Caco-2 (cell line): Measurements from ENCODE around the gene ARHGEF7. TPM values are rescaled to one million over a fixed set of nuclear protein-coding genes. Genes with fewer than 3 reads are reported as not detected.

Experiments
- BruUV-seq: library from RNA; stranded (reverse); fragments of 400-500 nt; replicated peaks from 2 replicates; lab custom pipeline; 2021; lab: Mats Ljungman, UMichigan
- CTCF ChIA-PET: fragments of 300-600 bp; sonication (Branson Sonifier 250); formaldehyde crosslinking; loops from one replicate; lab custom pipeline; 2022; ENCODE audit warnings: antibody characterized with exemption; lab: Charles Lee
- POLR2A ChIA-PET: fragments of 300-600 bp; sonication (Branson Sonifier 250); formaldehyde crosslinking; loops from one replicate; lab custom pipeline; 2022; ENCODE audit warnings: antibody characterized with exemption; lab: Charles Lee
- DNase-seq, 2 experiments: peaks; one replicate each; pipeline versions ENCODE4 v3.0.0 to v3.0.0-alpha.2; 2020 to 2022
- H3K27me3 ChIP-seq: replicated peaks from 2 replicates; pipeline ENCODE4 v1.6.0; 2011; ENCODE audit warnings: low read length; ENCODE audit not compliant: control insufficient read depth, insufficient read depth
- H3K36me3 ChIP-seq: 2 replicates; pipeline ENCODE4 v1.5.1; 2011; ENCODE audit warnings: low read length; ENCODE audit not compliant: control insufficient read depth, insufficient read depth
- H3K4me1 ChIP-seq: fragments of 250-450 bp; sonication (Bioruptor Pico); 2 replicates; pipeline ENCODE4 v1.5.1; 2020; ENCODE audit warnings: mild to moderate bottlenecking
- H3K4me3 ChIP-seq: 2 replicates; pipeline ENCODE4 v1.5.1; 2011; ENCODE audit warnings: low read depth, mild to moderate bottlenecking, control low read depth, low read length
- H3K9me3 ChIP-seq: fragments of 250-450 bp; sonication (Bioruptor Pico); 2 replicates; pipeline ENCODE4 v1.5.1; 2020; ENCODE audit warnings: mild to moderate bottlenecking, moderate library complexity
- H3K27ac Mint-ChIP-seq: one replicate; pipeline ENCODE4 v1.8.0; 2022; ENCODE audit warnings: mixed read lengths; ENCODE audit not compliant: unreplicated experiment
- H3K27me3 Mint-ChIP-seq: one replicate; pipeline ENCODE4 v1.8.0; 2022; ENCODE audit warnings: mixed read lengths; ENCODE audit not compliant: insufficient read depth, unreplicated experiment
- H3K36me3 Mint-ChIP-seq: one replicate; pipeline ENCODE4 v1.8.0; 2022; ENCODE audit warnings: mild to moderate bottlenecking, mixed read lengths; ENCODE audit not compliant: insufficient read depth, unreplicated experiment
- H3K4me1 Mint-ChIP-seq: one replicate; pipeline ENCODE4 v1.8.0; 2022; ENCODE audit warnings: low read depth, mixed read lengths; ENCODE audit not compliant: unreplicated experiment
- H3K4me3 Mint-ChIP-seq: one replicate; pipeline ENCODE4 v1.8.0; 2022; ENCODE audit warnings: mild to moderate bottlenecking, moderate library complexity, mixed read lengths; ENCODE audit not compliant: unreplicated experiment
- H3K9me3 Mint-ChIP-seq: one replicate; pipeline ENCODE4 v1.8.0; 2022; ENCODE audit warnings: mixed read lengths; ENCODE audit not compliant: unreplicated experiment
- intact Hi-C: fragments of 100-400 bp; cut with micrococcal nuclease; formaldehyde crosslinking; loops from one replicate; pipeline ENCODE4 v1.10.0; 2022; ENCODE audit not compliant: unreplicated experiment
- total RNA-seq: library from RNA; stranded (reverse); gene quantifications from 2 replicates; pipeline ENCODE4 v1.2.3, GENCODE V29; 2022
- TF ChIP-seq, protein P1 (sequence below), 2 experiments: fragments of 200-600 bp in 1 of 2; IDR thresholded peaks; 1 replicate in 1 of 2; 2 replicates in 1 of 2; pipeline versions ENCODE4 v1.5.1 to v1.8.0; 2011 to 2022; ENCODE audit warnings: antibody characterized with exemption in 1 of 2, control low read depth in 1 of 2, inconsistent platforms in 1 of 2, low read depth in 1 of 2, low read length in 1 of 2, mild to moderate bottlenecking in 1 of 2, moderate library complexity in 1 of 2; ENCODE audit not compliant: insufficient read depth in 1 of 2, severe bottlenecking in 1 of 2, unreplicated experiment in 1 of 2

Gene ARHGEF7
- total RNA-seq, 1 experiment from 2014 or later = 60.5 TPM

DNA sequence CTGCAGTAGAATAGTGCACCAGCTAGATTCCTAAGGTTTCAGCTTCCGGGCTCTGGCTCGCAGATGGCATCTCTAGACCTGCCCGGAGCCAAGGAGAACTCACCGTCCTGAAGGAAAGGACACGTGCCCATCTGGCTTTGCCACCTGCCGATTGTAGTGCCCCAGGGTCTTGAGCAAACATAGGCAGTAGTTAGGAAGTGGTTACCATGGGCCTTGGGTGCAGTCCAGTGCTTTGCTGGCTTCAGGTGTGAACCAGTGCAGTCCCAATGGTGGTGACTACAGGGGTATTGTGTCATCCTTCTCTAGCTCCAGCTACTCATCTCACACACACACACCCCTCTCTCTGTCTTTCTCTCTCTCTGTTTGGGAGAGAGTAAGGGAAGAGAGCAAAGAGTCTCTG is 143.9 kb downstream of the ARHGEF7 start:
- BruUV-seq = no TSS peak
- TF ChIP-seq, protein P1, sequence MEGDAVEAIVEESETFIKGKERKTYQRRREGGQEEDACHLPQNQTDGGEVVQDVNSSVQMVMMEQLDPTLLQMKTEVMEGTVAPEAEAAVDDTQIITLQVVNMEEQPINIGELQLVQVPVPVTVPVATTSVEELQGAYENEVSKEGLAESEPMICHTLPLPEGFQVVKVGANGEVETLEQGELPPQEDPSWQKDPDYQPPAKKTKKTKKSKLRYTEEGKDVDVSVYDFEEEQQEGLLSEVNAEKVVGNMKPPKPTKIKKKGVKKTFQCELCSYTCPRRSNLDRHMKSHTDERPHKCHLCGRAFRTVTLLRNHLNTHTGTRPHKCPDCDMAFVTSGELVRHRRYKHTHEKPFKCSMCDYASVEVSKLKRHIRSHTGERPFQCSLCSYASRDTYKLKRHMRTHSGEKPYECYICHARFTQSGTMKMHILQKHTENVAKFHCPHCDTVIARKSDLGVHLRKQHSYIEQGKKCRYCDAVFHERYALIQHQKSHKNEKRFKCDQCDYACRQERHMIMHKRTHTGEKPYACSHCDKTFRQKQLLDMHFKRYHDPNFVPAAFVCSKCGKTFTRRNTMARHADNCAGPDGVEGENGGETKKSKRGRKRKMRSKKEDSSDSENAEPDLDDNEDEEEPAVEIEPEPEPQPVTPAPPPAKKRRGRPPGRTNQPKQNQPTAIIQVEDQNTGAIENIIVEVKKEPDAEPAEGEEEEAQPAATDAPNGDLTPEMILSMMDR (IDR thresholded peaks at IDR 0.05; ENCODE audit: insufficient read depth in 1 of 2, low read depth in 1 of 2, low read length in 1 of 2, severe bottlenecking in 1 of 2, unreplicated experiment in 1 of 2) = no peak
- ChIA-PET CTCF (no interaction called here), POLR2A (no interaction called here)
- H3K9me3 ChIP-seq = peaks cover 3% of the 10 kb centered on the region; the same call in 1 of the 2 replicates
- peaks cover 65% of the 10 kb centered on the region for H3K36me3 Mint-ChIP-seq
- no peaks in the 10 kb centered on the region for H3K27me3 ChIP-seq
- H3K4me3 Mint-ChIP-seq = no peak overlapping the region
- no peak overlapping the region for H3K4me3 ChIP-seq
- H3K4me1 Mint-ChIP-seq = peaks cover 7% of the 10 kb centered on the region
- H3K27ac Mint-ChIP-seq = no peak overlapping the region
- no peaks in the 10 kb centered on the region for H3K27me3 Mint-ChIP-seq
- no peaks in the 10 kb centered on the region for H3K4me1 ChIP-seq
- peaks cover 11% of the 10 kb centered on the region for H3K9me3 Mint-ChIP-seq
- no peak for DNase-seq
- peaks cover 8% of the 10 kb centered on the region; the same call in 1 of the 2 replicates for H3K36me3 ChIP-seq
- intact Hi-C loops = no loop called here

DNA sequence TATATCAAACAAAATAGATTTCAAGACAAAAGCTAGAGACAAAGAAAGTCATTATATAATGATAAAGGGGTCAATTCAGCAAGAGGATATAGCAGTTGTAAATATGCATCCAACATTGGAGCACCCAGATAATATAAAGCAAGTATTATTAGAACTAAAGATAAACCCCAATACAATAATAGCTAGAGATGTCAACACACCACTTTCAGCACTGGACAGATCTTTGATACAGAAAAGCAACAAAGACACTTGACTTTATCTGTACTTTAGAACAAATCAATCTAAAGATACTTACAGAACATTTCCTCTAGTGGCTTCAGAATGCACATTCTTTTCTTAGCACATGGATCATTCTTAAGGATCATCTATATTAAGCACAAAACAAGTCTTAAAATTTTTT is 146.2 kb downstream of the ARHGEF7 start:
- Mint-ChIP-seq H3K36me3 (peaks cover 61% of the 10 kb centered on the region), H3K27ac (no peak overlapping the region)
- POLR2A ChIA-PET = no interaction called here

GRCh38 chr13:111262281-111262680 is 147.2 kb downstream of the ARHGEF7 start:
- ChIA-PET CTCF (no interaction called here), POLR2A (no interaction called here)
- Histone ChIP-seq H3K36me3 (peaks cover 6% of the 10 kb centered on the region; the same call in 1 of the 2 replicates), H3K4me3 (no peak overlapping the region), H3K27me3 (no peaks in the 10 kb centered on the region), H3K4me1 (no peaks in the 10 kb centered on the region), H3K9me3 (peaks cover 3% of the 10 kb centered on the region; the same call in 1 of the 2 replicates)
- H3K4me3 Mint-ChIP-seq = no peak overlapping the region
- H3K27ac Mint-ChIP-seq = no peak overlapping the region
- H3K36me3 Mint-ChIP-seq = peaks cover 57% of the 10 kb centered on the region
- H3K27me3 Mint-ChIP-seq = no peaks in the 10 kb centered on the region
- TF ChIP-seq, protein P1 (IDR thresholded peaks at IDR 0.05; ENCODE audit: insufficient read depth in 1 of 2, low read depth in 1 of 2, low read length in 1 of 2, severe bottlenecking in 1 of 2, unreplicated experiment in 1 of 2) = no peak
- BruUV-seq = no TSS peak
- intact Hi-C loops = no loop called here
- H3K4me1 Mint-ChIP-seq = no peaks in the 10 kb centered on the region
- no peak for DNase-seq
- H3K9me3 Mint-ChIP-seq = peaks cover 2% of the 10 kb centered on the region

More for the DNA sequence above, 146.2 kb downstream of the ARHGEF7 start:
- CTCF ChIA-PET = no interaction called here
- Mint-ChIP-seq H3K4me3 (no peak overlapping the region), H3K9me3 (peaks cover 11% of the 10 kb centered on the region), H3K27me3 (no peaks in the 10 kb centered on the region), H3K4me1 (peaks cover 6% of the 10 kb centered on the region)
- H3K4me3 ChIP-seq = no peak overlapping the region
- no peaks in the 10 kb centered on the region for H3K27me3 ChIP-seq
- H3K4me1 ChIP-seq = no peaks in the 10 kb centered on the region
- DNase-seq = no peak
- BruUV-seq = no TSS peak
- intact Hi-C loops = no loop called here
- TF ChIP-seq, protein P1 (IDR thresholded peaks at IDR 0.05; ENCODE audit: insufficient read depth in 1 of 2, low read depth in 1 of 2, low read length in 1 of 2, severe bottlenecking in 1 of 2, unreplicated experiment in 1 of 2) = no peak
- H3K36me3 ChIP-seq = peaks cover 6% of the 10 kb centered on the region; the same call in 1 of the 2 replicates
- peaks cover 3% of the 10 kb centered on the region; the same call in 1 of the 2 replicates for H3K9me3 ChIP-seq
